Endothelial cell of umbilical vein (primary cell): Measurements from ENCODE around the gene HSPA1B. TPM values are rescaled to one million over a fixed set of nuclear protein-coding genes. Genes with fewer than 3 reads are reported as not detected.
"Not testable (repeated sequence)": the region's sequence is repeated elsewhere in the genome, so short reads cannot be mapped to it uniquely, and the experiment has no call there.

Experiments
- BruUV-seq: library from RNA; stranded (reverse); fragments of 400-500 nt; replicated peaks from 2 replicates; lab custom pipeline; 2021; lab: Mats Ljungman, UMichigan
- CTCF ChIA-PET: fragments of 300-600, 350-600 bp; sonication (Branson Sonifier 250); formaldehyde crosslinking; loops from one replicate; lab custom pipeline; 2021; ENCODE audit warnings: antibody characterized with exemption, inconsistent platforms; lab: Charles Lee
- POLR2A ChIA-PET: fragments of 300-600, 350-600 bp; sonication (Branson Sonifier 250); formaldehyde crosslinking; loops from one replicate; lab custom pipeline; 2021; ENCODE audit warnings: antibody characterized with exemption, inconsistent platforms; lab: Charles Lee
- DNase-seq: peaks from one replicate; pipeline ENCODE4 v3.0.0-alpha.2; 2011; ENCODE audit warnings: low read depth, low spot score
- FAIRE-seq: peaks from 2 replicates; lab custom pipeline; 2011; peaks lifted over from hg19 to GRCh38; lab: Jason Lieb, UNC
- H2AFZ ChIP-seq: 2 replicates; pipeline ENCODE4 v1.6.0; 2012; ENCODE audit warnings: low read depth, low read length, control low read depth, inconsistent platforms
- H3K27ac ChIP-seq: 2 replicates; pipeline ENCODE4 v1.5.1; 2011; ENCODE audit warnings: low read depth, mild to moderate bottlenecking, control low read depth, low read length, moderate library complexity; ENCODE audit not compliant: insufficient read depth
- H3K27me3 ChIP-seq, 2 experiments: 2 replicates each; pipeline versions ENCODE4 v1.6.0 to v1.6.1; 2011; ENCODE audit warnings: low read length in 2 of 2, mixed read lengths in 1 of 2; ENCODE audit not compliant: control insufficient read depth in 2 of 2, insufficient read depth in 2 of 2
- H3K36me3 ChIP-seq, 2 experiments: 2 replicates in 1 of 2; 3 replicates in 1 of 2; pipeline ENCODE4 v1.5.1; 2011; ENCODE audit warnings: low read length in 2 of 2, mild to moderate bottlenecking in 1 of 2, moderate library complexity in 1 of 2; ENCODE audit not compliant: control insufficient read depth in 2 of 2, insufficient read depth in 2 of 2; ENCODE audit errors: extremely low read depth in 1 of 2
- H3K4me1 ChIP-seq: 3 replicates; pipeline ENCODE4 v1.5.1; 2011; ENCODE audit warnings: mild to moderate bottlenecking, low read length; ENCODE audit not compliant: control insufficient read depth, insufficient read depth; ENCODE audit errors: extremely low read depth
- H3K4me2 ChIP-seq: 2 replicates; pipeline ENCODE4 v1.6.1; 2011; ENCODE audit warnings: low read length, control low read depth, mixed read lengths; ENCODE audit not compliant: insufficient read depth
- H3K4me3 ChIP-seq, 3 experiments: fragments of 200-600 bp in 1 of 3; sonication (generic), shearing (Covaris generic) in 1 of 3; replicated peaks in 1 of 3; 2 replicates each; pipeline ENCODE4 v1.5.1; 2011 to 2016; ENCODE audit warnings: control low read depth in 3 of 3, low read length in 3 of 3, mild to moderate bottlenecking in 2 of 3, inconsistent platforms in 1 of 3, low read depth in 1 of 3, moderate library complexity in 1 of 3; ENCODE audit not compliant: insufficient read depth in 1 of 3
- H3K79me2 ChIP-seq: 2 replicates; pipeline ENCODE4 v1.6.0; 2012; ENCODE audit warnings: low read length, inconsistent platforms; ENCODE audit not compliant: control insufficient read depth, insufficient read depth
- H3K9ac ChIP-seq: replicated peaks from 2 replicates; pipeline ENCODE3; 2011; ENCODE audit warnings: low read length, control low read depth; ENCODE audit not compliant: insufficient read depth; ENCODE audit errors: extremely low read depth
- H3K9me1 ChIP-seq: replicated peaks from 3 replicates; pipeline ENCODE4 v1.6.0; 2011; ENCODE audit warnings: mild to moderate bottlenecking, low read length; ENCODE audit not compliant: control insufficient read depth, insufficient read depth; ENCODE audit errors: extremely low read depth
- H3K9me3 ChIP-seq: replicated peaks from 2 replicates; pipeline ENCODE4 v1.5.1; 2012; ENCODE audit warnings: low read length, inconsistent platforms; ENCODE audit not compliant: control insufficient read depth, insufficient read depth
- H4K20me1 ChIP-seq: replicated peaks from 2 replicates; pipeline ENCODE3; 2011; ENCODE audit warnings: mild to moderate bottlenecking, low read length; ENCODE audit not compliant: control insufficient read depth, insufficient read depth; ENCODE audit errors: extremely low read depth
- FOS ChIP-seq: IDR thresholded peaks from 2 replicates; pipeline ENCODE4 v1.6.1; 2011; ENCODE audit warnings: mild to moderate bottlenecking, low read length, moderate library complexity, borderline replicate concordance; ENCODE audit not compliant: insufficient read depth
- JUN ChIP-seq: IDR thresholded peaks from 2 replicates; pipeline ENCODE4 v1.6.1; 2011; ENCODE audit warnings: borderline replicate concordance, low read depth; ENCODE audit not compliant: insufficient read length, insufficient read depth
- MAX ChIP-seq: IDR thresholded peaks from 2 replicates; pipeline ENCODE4 v1.6.1; 2011; ENCODE audit not compliant: insufficient read depth, insufficient read length
- MYC ChIP-seq: IDR thresholded peaks from one replicate; pipeline ENCODE4 v1.6.1; 2011; ENCODE audit warnings: mild to moderate bottlenecking, low read depth, low read length
- POLR2A ChIP-seq: IDR thresholded peaks from 2 replicates; pipeline ENCODE4 v1.6.1; 2012; ENCODE audit warnings: low read depth, mild to moderate bottlenecking, control low read depth, low read length
- dilution Hi-C: fragments of 300-500 bp; cut with MboI; formaldehyde crosslinking; loops from one replicate; pipeline ENCODE4 v1.15.0; 2019; ENCODE audit warnings: low sequenced_read_pairs; ENCODE audit not compliant: extremely low pct_ligation_motif_present
- intact Hi-C: fragments of 100-400 bp; cut with micrococcal nuclease; formaldehyde crosslinking; loops from one replicate; pipeline ENCODE4 v1.10.0; 2022
- polyA plus RNA-seq, 4 experiments: library from polyadenylated mRNA; depleted of rRNA in 3 of 4; stranded (reverse) in 3 of 4; unstranded in 1 of 4; fragments of >200 nt; gene quantifications; 2 replicates each; pipeline versions ENCODE4 v1.2.1 to v1.2.3, GENCODE V29; 2011 to 2012; ENCODE audit warnings: missing spikeins in 1 of 4
- total RNA-seq: library from RNA; stranded (reverse); gene quantifications from 2 replicates; pipeline ENCODE4 v1.2.3, GENCODE V29; 2021

Gene HSPA1B
- total and polyA plus RNA-seq, 2 donors (not counting 3 experiments of a cell fraction or from before 2014, with no cell fraction given) = 27.1 to 54.0 TPM

- Histone ChIP-seq H3K36me3 (peaks cover 3 to 17% of the 10 kb centered on the region in 2 experiments), H3K4me2 (peak overlapping the region; percentile 82), H3K4me3 (peak overlapping the region in 2 of 3 experiments; percentile 57 to 83), H2AFZ (peak overlapping the region; percentile 89), H3K9ac (peak overlapping the region; percentile 49)
- ChIA-PET POLR2A (interaction anchor here (0.5 to 1.6 kb wide), 2 partner anchors 25 to 258 kb away, joined by 3 read pairs; no protein-coding TSS in a partner anchor), CTCF (interaction anchor here (0.9 to 3.2 kb wide), 11 partner anchors 11 to 186 kb away, joined by 3 to 11 read pairs (median 4); partner anchors contain the start of genes HSPA1B and VARS1)
- H3K79me2 ChIP-seq, H3K27ac ChIP-seq, intact Hi-C loops, H3K9me3 ChIP-seq, dilution Hi-C loops, H3K4me1 ChIP-seq, H4K20me1 ChIP-seq, H3K27me3 ChIP-seq, DNase-seq, H3K9me1 ChIP-seq, FAIRE-seq, BruUV-seq: not testable (repeated sequence)
Measured at GRCh38 chr6:31864123-31864562, 36.6 kb downstream of the HSPA1B start.

- Histone ChIP-seq H2AFZ (no peak overlapping the region), H3K4me1 (peaks cover 7% of the 10 kb centered on the region), H3K27ac (no peak overlapping the region), H3K9ac (no peak overlapping the region), H3K9me1 (no peaks in the 10 kb centered on the region), H3K79me2 (peaks cover 4% of the 10 kb centered on the region), H3K9me3 (no peaks in the 10 kb centered on the region), H3K27me3 (no peaks in the 10 kb centered on the region), H4K20me1 (no peaks in the 10 kb centered on the region), H3K4me2 (no peak overlapping the region), H3K4me3 (no peak overlapping the region), H3K36me3 (peaks cover 1 to 11% of the 10 kb centered on the region in 2 experiments)
- DNase-seq (no peak), FAIRE-seq (no peak)
- no TSS peak for BruUV-seq
- TF ChIP-seq MAX (no peak), JUN (no peak), FOS (no peak), POLR2A (no peak), MYC (no peak)
- ChIA-PET CTCF (interaction anchor here (2.1 to 3.2 kb wide), 2 partner anchors 25 to 88 kb away, joined by 7 to 11 read pairs; no protein-coding TSS in a partner anchor), POLR2A (no interaction called here)
- intact Hi-C loops (no loop called here), dilution Hi-C loops (no loop called here)
Measured at GRCh38 chr6:31864818-31865204, 37.3 kb downstream of the HSPA1B start.
